Activated CD4-positive, CD25-positive, alpha-beta regulatory T cell (primary cell): Measurements from ENCODE around the gene ADM2.
"Not testable (repeated sequence)": the region's sequence is repeated elsewhere in the genome, so short reads cannot be mapped to it uniquely, and the experiment has no call there.

Experiments
- DNase-seq, 4 experiments: peaks; one replicate each; lab custom pipeline; 2025; lab: John Stamatoyannopoulos, UW

The ADM2 gene

GRCh38 chr22:50525858-50526107, 44.4 kb downstream of the ADM2 start:
- no peak for DNase-seq

- DNase-seq, result peak; percentile 67 to 72 (median 70)
Measured at GRCh38 chr22:50526108-50526833, 44.9 kb downstream of the ADM2 start.

GRCh38 chr22:50526834-50527801, 45.8 kb downstream of the ADM2 start:
- DNase-seq, result no peak

GRCh38 chr22:50527921-50528681, 46.8 kb downstream of the ADM2 start:
- no peak for DNase-seq

GRCh38 chr22:50528682-50529415, 47.5 kb downstream of the ADM2 start:
- no peak for DNase-seq

- DNase-seq, result no peak
Measured at GRCh38 chr22:50529416-50529896, 48.1 kb downstream of the ADM2 start.

- DNase-seq, result peak; percentile 58 to 69 (median 66)
Measured at GRCh38 chr22:50529897-50530579, 48.7 kb downstream of the ADM2 start, which contains the start of gene TYMP. TSS of gene TYMP (minus strand) at chr22:50530012. CDS start at chr22:50529709, 303 bp downstream.

- DNase-seq, result no peak
Measured at GRCh38 chr22:50530580-50530876, 49.2 kb downstream of the ADM2 start.

GRCh38 chr22:50530877-50531545, 49.7 kb downstream of the ADM2 start:
- peak; percentile 63 to 78 (median 76) for DNase-seq

- peak; percentile 62 to 79 (median 69) for DNase-seq
Measured at GRCh38 chr22:50531546-50531961, 50.2 kb downstream of the ADM2 start.

GRCh38 chr22:50531962-50532674, 50.8 kb downstream of the ADM2 start:
- no peak for DNase-seq

- DNase-seq, result no peak
Measured at GRCh38 chr22:50532824-50533796, 51.8 kb downstream of the ADM2 start.

- DNase-seq, result not testable (repeated sequence)
Measured at GRCh38 chr22:50533856-50534711, 52.7 kb downstream of the ADM2 start.

GRCh38 chr22:50535113-50535512, 53.8 kb downstream of the ADM2 start:
- no peak for DNase-seq
